HepG2 (cell line): ENCODE data around the gene SNX15. TPM values are rescaled to one million over a fixed set of nuclear protein-coding genes. Genes with fewer than 3 reads are reported as not detected.

Experiments
- ADNP ChIP-seq: sonication (generic); formaldehyde crosslinking; IDR thresholded peaks from 2 replicates; pipeline ENCODE4 v1.4.0; 2020; ENCODE audit warnings: missing genetic modification reagents
- ARID5B ChIP-seq: IDR thresholded peaks from 2 replicates; pipeline ENCODE4 v1.4.0; 2020; ENCODE audit warnings: mild to moderate bottlenecking, missing genetic modification reagents
- ATF7 ChIP-seq, 2 experiments: fragments of 450-650 bp in 1 of 2; sonication (generic) in 1 of 2; formaldehyde crosslinking in 1 of 2; IDR thresholded peaks; 2 replicates each; pipeline versions ENCODE4 v1.4.0 to v1.6.1; 2016 to 2020; ENCODE audit warnings: antibody characterized with exemption in 1 of 2, mild to moderate bottlenecking in 1 of 2, missing genetic modification reagents in 1 of 2
- HDAC2 ChIP-seq: sonication (generic); formaldehyde crosslinking; IDR thresholded peaks from 2 replicates; pipeline ENCODE4 v1.4.0; 2020; ENCODE audit warnings: missing genetic modification reagents
- KDM1A ChIP-seq: IDR thresholded peaks from 2 replicates; pipeline ENCODE4 v1.6.1; 2016; ENCODE audit warnings: missing compliant biosample characterization
- MAFG ChIP-seq: sonication (generic); formaldehyde crosslinking; IDR thresholded peaks from 2 replicates; pipeline ENCODE4 v1.5.1; 2020; ENCODE audit warnings: mild to moderate bottlenecking, missing genetic modification reagents
- NFE2 ChIP-seq: sonication (generic); formaldehyde crosslinking; IDR thresholded peaks from 2 replicates; pipeline ENCODE4 v1.4.0; 2020; ENCODE audit warnings: missing genetic modification reagents
- SP140L ChIP-seq: sonication (generic); formaldehyde crosslinking; IDR thresholded peaks from 2 replicates; pipeline ENCODE4 v1.4.0; 2020; ENCODE audit warnings: missing genetic modification reagents, borderline replicate concordance
- SUZ12 ChIP-seq: fragments of 150-350 bp; IDR thresholded peaks from 2 replicates; pipeline ENCODE4 v1.6.1; 2014; ENCODE audit warnings: low read depth, low read length
- TRIM22 ChIP-seq: fragments of 450-650 bp; IDR thresholded peaks from 2 replicates; pipeline ENCODE4 v1.6.1; 2017
- ZFP41 ChIP-seq: sonication (generic); formaldehyde crosslinking; IDR thresholded peaks from 2 replicates; pipeline ENCODE4 v1.4.0; 2020; ENCODE audit warnings: mild to moderate bottlenecking, missing genetic modification reagents, borderline replicate concordance
- ZMYM3 ChIP-seq: sonication (generic); formaldehyde crosslinking; IDR thresholded peaks from 2 replicates; pipeline ENCODE4 v1.5.1; 2020; ENCODE audit warnings: mild to moderate bottlenecking, missing genetic modification reagents
- ZNF121 ChIP-seq: sonication (generic); formaldehyde crosslinking; IDR thresholded peaks from 2 replicates; pipeline ENCODE4 v1.5.0; 2020; ENCODE audit warnings: mild to moderate bottlenecking, missing genetic modification reagents
- ZNF691 ChIP-seq: sonication (generic); formaldehyde crosslinking; IDR thresholded peaks from 2 replicates; pipeline ENCODE4 v1.4.0; 2020; ENCODE audit warnings: missing genetic modification reagents, low read depth, mild to moderate bottlenecking, borderline replicate concordance
- ZNF780A ChIP-seq: sonication (generic); formaldehyde crosslinking; IDR thresholded peaks from 2 replicates; pipeline ENCODE4 v1.8.0; 2022; ENCODE audit warnings: mild to moderate bottlenecking, missing genetic modification reagents, moderate library complexity
- polyA plus RNA-seq, 8 experiments: library from polyadenylated mRNA; depleted of rRNA in 3 of 8; stranded (reverse) in 7 of 8; unstranded in 1 of 8; fragments of >200 nt; fragmentation: Illumina TruSeq in 4 of 8; extraction: Trizol in 4 of 8; gene quantifications; 2 replicates each; pipeline versions ENCODE4 v1.2.1 to v1.2.3, GENCODE V29; 2011 to 2016; ENCODE audit warnings: low read depth in 4 of 8, missing spikeins in 1 of 8, mixed read lengths in 1 of 8; ENCODE audit not compliant: insufficient read depth in 1 of 8
- total RNA-seq, 5 experiments: library from RNA; depleted of rRNA; stranded (reverse); fragments of >200 nt; fragmentation: Illumina TruSeq; extraction: Trizol; gene quantifications; 2 replicates each; pipeline ENCODE4 v1.2.3, GENCODE V29; 2016; ENCODE audit warnings: low read depth in 1 of 5
- TF ChIP-seq, protein P1 (sequence below): IDR thresholded peaks from 2 replicates; pipeline ENCODE4 v1.6.1; 2016; ENCODE audit warnings: missing compliant biosample characterization, missing genetic modification reagents, borderline replicate concordance
- TF ChIP-seq, protein P2 (sequence below): sonication (generic); formaldehyde crosslinking; IDR thresholded peaks from 2 replicates; pipeline ENCODE4 v1.4.0; 2020; ENCODE audit warnings: mild to moderate bottlenecking, missing genetic modification reagents
- TF ChIP-seq, protein P3 (sequence below): fragments of 450-650 bp; IDR thresholded peaks from 2 replicates; pipeline ENCODE4 v1.6.1; 2017; ENCODE audit warnings: mild to moderate bottlenecking

The SNX15 gene
- total and polyA plus RNA-seq, 2 of the 13 experiments (the other 11 are each of a cell fraction or from before 2014, with no cell fraction given), result 19.1 to 22.6 TPM

DNA sequence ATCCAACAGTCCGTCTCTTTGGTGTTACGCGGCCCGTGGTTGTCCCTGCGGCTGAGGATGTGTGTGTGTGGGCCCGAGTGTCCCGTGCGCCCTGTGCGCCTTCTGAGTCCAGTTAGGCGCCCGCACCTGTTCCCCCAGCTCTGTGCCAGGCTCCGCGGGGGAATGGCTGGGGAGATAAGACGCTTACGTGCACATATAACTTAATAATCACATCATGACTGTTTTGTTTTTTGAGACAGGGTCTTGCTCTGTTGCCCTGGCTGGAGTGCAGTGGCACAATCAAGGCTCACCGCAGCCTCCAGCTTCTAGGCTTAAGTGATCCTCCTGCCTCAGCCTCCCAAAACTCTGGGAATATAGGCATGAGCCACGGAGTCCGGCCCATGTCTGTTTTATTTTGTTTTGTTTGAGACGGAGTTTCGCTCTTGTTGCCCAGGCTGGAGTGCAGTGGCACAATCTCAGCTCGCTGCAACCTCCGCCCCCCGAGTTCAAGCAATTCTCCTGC is 12.5 kb upstream of the SNX15 start (continued):
- TF ChIP-seq TRIM22, result no peak
- TF ChIP-seq, protein P1, sequence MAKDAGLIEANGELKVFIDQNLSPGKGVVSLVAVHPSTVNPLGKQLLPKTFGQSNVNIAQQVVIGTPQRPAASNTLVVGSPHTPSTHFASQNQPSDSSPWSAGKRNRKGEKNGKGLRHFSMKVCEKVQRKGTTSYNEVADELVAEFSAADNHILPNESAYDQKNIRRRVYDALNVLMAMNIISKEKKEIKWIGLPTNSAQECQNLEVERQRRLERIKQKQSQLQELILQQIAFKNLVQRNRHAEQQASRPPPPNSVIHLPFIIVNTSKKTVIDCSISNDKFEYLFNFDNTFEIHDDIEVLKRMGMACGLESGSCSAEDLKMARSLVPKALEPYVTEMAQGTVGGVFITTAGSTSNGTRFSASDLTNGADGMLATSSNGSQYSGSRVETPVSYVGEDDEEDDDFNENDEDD, result no peak
- 0 out of 2 replicates have a peak, but pooled peaks have one; percentile 59 for TF ChIP-seq ADNP (CRISPR knock-in tag)
- TF ChIP-seq HDAC2 (CRISPR knock-in tag), result peak; percentile 29; the same call in 1 of the 2 replicates
- no peak for TF ChIP-seq ZFP41 (CRISPR knock-in tag)
- TF ChIP-seq, protein P2, sequence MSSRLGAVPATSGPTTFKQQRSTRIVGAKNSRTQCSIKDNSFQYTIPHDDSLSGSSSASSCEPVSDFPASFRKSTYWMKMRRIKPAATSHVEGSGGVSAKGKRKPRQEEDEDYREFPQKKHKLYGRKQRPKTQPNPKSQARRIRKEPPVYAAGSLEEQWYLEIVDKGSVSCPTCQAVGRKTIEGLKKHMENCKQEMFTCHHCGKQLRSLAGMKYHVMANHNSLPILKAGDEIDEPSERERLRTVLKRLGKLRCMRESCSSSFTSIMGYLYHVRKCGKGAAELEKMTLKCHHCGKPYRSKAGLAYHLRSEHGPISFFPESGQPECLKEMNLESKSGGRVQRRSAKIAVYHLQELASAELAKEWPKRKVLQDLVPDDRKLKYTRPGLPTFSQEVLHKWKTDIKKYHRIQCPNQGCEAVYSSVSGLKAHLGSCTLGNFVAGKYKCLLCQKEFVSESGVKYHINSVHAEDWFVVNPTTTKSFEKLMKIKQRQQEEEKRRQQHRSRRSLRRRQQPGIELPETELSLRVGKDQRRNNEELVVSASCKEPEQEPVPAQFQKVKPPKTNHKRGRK, result no peak
- TF ChIP-seq, protein P3, sequence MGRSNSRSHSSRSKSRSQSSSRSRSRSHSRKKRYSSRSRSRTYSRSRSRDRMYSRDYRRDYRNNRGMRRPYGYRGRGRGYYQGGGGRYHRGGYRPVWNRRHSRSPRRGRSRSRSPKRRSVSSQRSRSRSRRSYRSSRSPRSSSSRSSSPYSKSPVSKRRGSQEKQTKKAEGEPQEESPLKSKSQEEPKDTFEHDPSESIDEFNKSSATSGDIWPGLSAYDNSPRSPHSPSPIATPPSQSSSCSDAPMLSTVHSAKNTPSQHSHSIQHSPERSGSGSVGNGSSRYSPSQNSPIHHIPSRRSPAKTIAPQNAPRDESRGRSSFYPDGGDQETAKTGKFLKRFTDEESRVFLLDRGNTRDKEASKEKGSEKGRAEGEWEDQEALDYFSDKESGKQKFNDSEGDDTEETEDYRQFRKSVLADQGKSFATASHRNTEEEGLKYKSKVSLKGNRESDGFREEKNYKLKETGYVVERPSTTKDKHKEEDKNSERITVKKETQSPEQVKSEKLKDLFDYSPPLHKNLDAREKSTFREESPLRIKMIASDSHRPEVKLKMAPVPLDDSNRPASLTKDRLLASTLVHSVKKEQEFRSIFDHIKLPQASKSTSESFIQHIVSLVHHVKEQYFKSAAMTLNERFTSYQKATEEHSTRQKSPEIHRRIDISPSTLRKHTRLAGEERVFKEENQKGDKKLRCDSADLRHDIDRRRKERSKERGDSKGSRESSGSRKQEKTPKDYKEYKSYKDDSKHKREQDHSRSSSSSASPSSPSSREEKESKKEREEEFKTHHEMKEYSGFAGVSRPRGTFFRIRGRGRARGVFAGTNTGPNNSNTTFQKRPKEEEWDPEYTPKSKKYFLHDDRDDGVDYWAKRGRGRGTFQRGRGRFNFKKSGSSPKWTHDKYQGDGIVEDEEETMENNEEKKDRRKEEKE, result no peak
- TF ChIP-seq ATF7 (IDR thresholded peaks at IDR 0.05), result no peak
- TF ChIP-seq ATF7 (CRISPR knock-in tag; IDR thresholded peaks at IDR 0.05), result no peak
- no peak for TF ChIP-seq SP140L
- TF ChIP-seq ARID5B, result no peak
- TF ChIP-seq ZMYM3 (CRISPR knock-in tag), result peak; percentile 90
- TF ChIP-seq KDM1A (CRISPR knock-in tag), result 0 out of 2 replicates have a peak, but pooled peaks have one; percentile 63
- TF ChIP-seq ZNF121, result peak; percentile 98
- no peak for TF ChIP-seq MAFG (CRISPR knock-in tag)
- TF ChIP-seq ZNF691, result 0 out of 2 replicates have a peak, but pooled peaks have one; percentile 8
- TF ChIP-seq SUZ12, result no peak
- no peak for TF ChIP-seq NFE2 (CRISPR knock-in tag)
- no peak for TF ChIP-seq ZNF780A
